SU-DHL-6 (cell line): Measurements from ENCODE around the gene TNFRSF4.

Source experiments
- H2AFZ ChIP-seq: fragments of 200-600 bp; sonication (generic); 2 replicates; pipeline ENCODE4 v1.6.1; 2014; ENCODE audit warnings: low read depth, mild to moderate bottlenecking, moderate library complexity, mixed read lengths, antibody characterized with exemption, low read length; ENCODE audit not compliant: severe bottlenecking
- H3F3A ChIP-seq: fragments of 200-600 bp; shearing (Covaris generic); 2 replicates; pipeline ENCODE4 v1.6.0; 2016; ENCODE audit warnings: antibody characterized with exemption, mild to moderate bottlenecking; ENCODE audit not compliant: insufficient read depth
- H3K27ac ChIP-seq: fragments of 200-600 bp; sonication (generic); 2 replicates; pipeline ENCODE4 v1.5.1; 2016; ENCODE audit warnings: low read depth, mild to moderate bottlenecking, low read length, moderate library complexity, mixed read lengths
- H3K27me3 ChIP-seq: fragments of 200-600 bp; sonication (generic), shearing (Covaris generic); 2 replicates; pipeline ENCODE4 v1.6.0; 2014; ENCODE audit warnings: mild to moderate bottlenecking, low read length
- H3K36me3 ChIP-seq: fragments of 200-600 bp; sonication (generic); 2 replicates; pipeline ENCODE4 v1.6.1; 2014; ENCODE audit warnings: mild to moderate bottlenecking, low read length, mixed read lengths
- H3K4me2 ChIP-seq: fragments of 300-600, 200-600 bp; shearing (Covaris generic), sonication (generic); 2 replicates; pipeline ENCODE4 v1.6.0; 2014; ENCODE audit warnings: low read length, low read depth, mild to moderate bottlenecking; ENCODE audit not compliant: poor library complexity, severe bottlenecking
- H3K4me3 ChIP-seq: fragments of 200-600 bp; sonication (generic); 2 replicates; pipeline ENCODE4 v1.5.1; 2014; ENCODE audit warnings: antibody characterized with exemption, low read length, mild to moderate bottlenecking, mixed read lengths; ENCODE audit not compliant: insufficient read depth, poor library complexity, severe bottlenecking
- H3K79me2 ChIP-seq: fragments of 200-600 bp; sonication (generic); 2 replicates; pipeline ENCODE4 v1.6.1; 2014; ENCODE audit warnings: mild to moderate bottlenecking, low read length, moderate library complexity; ENCODE audit not compliant: insufficient read depth
- H3K9ac ChIP-seq: fragments of 200-600 bp; sonication (generic); 2 replicates; pipeline ENCODE4 v1.7.0; 2014; ENCODE audit warnings: mild to moderate bottlenecking, low read length
- H3K9me2 ChIP-seq: fragments of 200-600 bp; sonication (generic); replicated peaks from 2 replicates; pipeline ENCODE4 v1.6.1; 2014; ENCODE audit warnings: low read length; ENCODE audit not compliant: insufficient read depth
- H3K9me3 ChIP-seq: fragments of 200-600 bp; sonication (generic); 2 replicates; pipeline ENCODE4 v1.6.1; 2014; ENCODE audit warnings: low read length, mixed read lengths; ENCODE audit not compliant: insufficient read depth
- H4K20me1 ChIP-seq: fragments of 200-600 bp; sonication (generic); 2 replicates; pipeline ENCODE4 v1.6.1; 2014; ENCODE audit warnings: low read depth, mild to moderate bottlenecking, antibody characterized with exemption, low read length, moderate library complexity, mixed read lengths
- CTCF ChIP-seq: fragments of 200-600 bp; sonication (generic); IDR thresholded peaks from one replicate; pipeline ENCODE4 v1.5.1; 2017; ENCODE audit warnings: antibody characterized with exemption, mild to moderate bottlenecking, low read length, moderate library complexity; ENCODE audit not compliant: insufficient read depth, poor library complexity, severe bottlenecking
- EZH2phosphoT487 ChIP-seq: fragments of 200-600 bp; sonication (generic), shearing (Covaris generic); conservative IDR thresholded peaks from 2 replicates; pipeline ENCODE4 v1.6.1; 2018; ENCODE audit warnings: mild to moderate bottlenecking, antibody characterized with exemption, low read length, moderate library complexity, mixed read lengths

The TNFRSF4 gene

GRCh38 chr1:1244192-1244811, 30.3 kb upstream of the TNFRSF4 start:
- Histone ChIP-seq H3K4me3 (no peak overlapping the region), H3K9me2 (no peaks in the 10 kb centered on the region), H3K9me3 (no peaks in the 10 kb centered on the region), H2AFZ (no peak overlapping the region), H3F3A (no peaks in the 10 kb centered on the region), H3K27me3 (no peaks in the 10 kb centered on the region), H3K4me2 (no peak overlapping the region), H4K20me1 (no peaks in the 10 kb centered on the region), H3K27ac (no peak overlapping the region), H3K36me3 (no peaks in the 10 kb centered on the region), H3K79me2 (no peaks in the 10 kb centered on the region), H3K9ac (no peak overlapping the region)
- TF ChIP-seq CTCF (no peak), EZH2phosphoT487 (no peak)

- Histone ChIP-seq H3K9ac (no peak overlapping the region), H3K4me2 (no peak overlapping the region), H3K9me2 (no peaks in the 10 kb centered on the region), H3K36me3 (no peaks in the 10 kb centered on the region), H2AFZ (no peak overlapping the region), H4K20me1 (no peaks in the 10 kb centered on the region), H3K9me3 (no peaks in the 10 kb centered on the region), H3K4me3 (no peak overlapping the region), H3F3A (no peaks in the 10 kb centered on the region), H3K27ac (no peak overlapping the region), H3K27me3 (no peaks in the 10 kb centered on the region), H3K79me2 (no peaks in the 10 kb centered on the region)
- TF ChIP-seq CTCF, result no peak
- TF ChIP-seq EZH2phosphoT487, result no peak
Observed at GRCh38 chr1:1243807-1244191, 29.8 kb upstream of the TNFRSF4 start.

- TF ChIP-seq EZH2phosphoT487, result no peak
- no peak for TF ChIP-seq CTCF
- H3K4me2 ChIP-seq, result no peak overlapping the region
- H2AFZ ChIP-seq, result no peak overlapping the region
- H3K9ac ChIP-seq, result no peak overlapping the region
- H3K9me3 ChIP-seq, result no peaks in the 10 kb centered on the region
- H3F3A ChIP-seq, result no peaks in the 10 kb centered on the region
- H3K27ac ChIP-seq, result no peak overlapping the region
- no peaks in the 10 kb centered on the region for H3K27me3 ChIP-seq
- H3K36me3 ChIP-seq, result no peaks in the 10 kb centered on the region
- no peak overlapping the region for H3K4me3 ChIP-seq
- H3K79me2 ChIP-seq, result no peaks in the 10 kb centered on the region
- no peaks in the 10 kb centered on the region for H4K20me1 ChIP-seq
- H3K9me2 ChIP-seq, result no peaks in the 10 kb centered on the region
Observed at GRCh38 chr1:1243266-1243660, 29.3 kb upstream of the TNFRSF4 start.
